Epithelial cell of proximal tubule (primary cell): ENCODE measurements around the gene UBLCP1. TPM values are rescaled to one million over a fixed set of nuclear protein-coding genes. Genes with fewer than 3 reads are reported as not detected.
"Not testable (repeated sequence)": the region's sequence is repeated elsewhere in the genome, so short reads cannot be mapped to it uniquely, and the experiment has no call there.

ENCODE experiments used
- DNase-seq: peaks from one replicate; pipeline ENCODE4 v3.0.0-alpha.2; 2011; ENCODE audit warnings: low read depth
- H3K4me3 ChIP-seq: 2 replicates; pipeline ENCODE4 v1.5.1; 2011; ENCODE audit warnings: low read depth, mild to moderate bottlenecking, low read length
- CTCF ChIP-seq: conservative IDR thresholded peaks from 2 replicates; pipeline ENCODE4 v1.5.1; 2012; ENCODE audit warnings: low read depth, mild to moderate bottlenecking, low read length
- total RNA-seq: library from RNA; depleted of rRNA; stranded (reverse); fragments of >200 nt; gene quantifications from 2 replicates; pipeline ENCODE4 v1.2.3, GENCODE V29; 2015

UBLCP1 gene
- total RNA-seq, 1 donor from 2014 or later = 33.8 TPM

GRCh38 chr5:159220206-159220605 lies 42.9 kb upstream of the UBLCP1 start:
- no peak for DNase-seq
- H3K4me3 ChIP-seq = no peak overlapping the region
- no peak for TF ChIP-seq CTCF

GRCh38 chr5:159223469-159223868 lies 39.6 kb upstream of the UBLCP1 start:
- no peak overlapping the region for H3K4me3 ChIP-seq
- no peak for DNase-seq
- TF ChIP-seq CTCF = no peak

- H3K4me3 ChIP-seq = no peak overlapping the region
- DNase-seq = no peak
- no peak for TF ChIP-seq CTCF
Observed at GRCh38 chr5:159224471-159224870, 38.6 kb upstream of the UBLCP1 start.

- no peak for TF ChIP-seq CTCF
- H3K4me3 ChIP-seq = no peak overlapping the region
- DNase-seq = no peak
Observed at GRCh38 chr5:159226451-159226850, 36.6 kb upstream of the UBLCP1 start.

GRCh38 chr5:159227452-159227851 lies 35.6 kb upstream of the UBLCP1 start:
- no peak overlapping the region for H3K4me3 ChIP-seq
- DNase-seq = no peak
- TF ChIP-seq CTCF = no peak

- H3K4me3 ChIP-seq, DNase-seq: not testable (repeated sequence)
Observed at GRCh38 chr5:159228097-159228496, 35.0 kb upstream of the UBLCP1 start.

GRCh38 chr5:159230657-159231056 lies 32.4 kb upstream of the UBLCP1 start:
- H3K4me3 ChIP-seq = no peak overlapping the region
- TF ChIP-seq CTCF = no peak
- no peak for DNase-seq

GRCh38 chr5:159231167-159231566 lies 31.9 kb upstream of the UBLCP1 start:
- no peak for DNase-seq
- H3K4me3 ChIP-seq = no peak overlapping the region
- no peak for TF ChIP-seq CTCF

- not testable (repeated sequence) for H3K4me3 ChIP-seq, DNase-seq
Observed at GRCh38 chr5:159235871-159236520, 27.1 kb upstream of the UBLCP1 start.
